ENCODE data around the gene AMHR2.

AMHR2 gene

GRCh38 chr12:53423597-53423996 lies at the start of gene AMHR2:
Gene AMHR2 (plus strand): TSS chr12:53423855. CDS start chr12:53423935, 80 bp downstream.
- H3K27ac ChIP-seq = no peak within 1 kb of the TSS
- TF ChIP-seq CTCF (IDR thresholded peaks at IDR 0.05) (no peak), ZFX (IDR thresholded peaks at IDR 0.05; ENCODE audit: borderline replicate concordance) (no peak)

- H3K27ac ChIP-seq = peak overlapping the region; percentile 100
Measured at GRCh38 chr12:53374277-53374676, 49.4 kb upstream of the AMHR2 start.

GRCh38 chr12:53376747-53377146 lies 46.9 kb upstream of the AMHR2 start:
- peak overlapping the region; percentile 97 for H3K27ac ChIP-seq
- no peak for TF ChIP-seq CTCF (IDR thresholded peaks at IDR 0.05)
- no peak for TF ChIP-seq ZFX (IDR thresholded peaks at IDR 0.05; ENCODE audit: borderline replicate concordance)

GRCh38 chr12:53378222-53378621 lies 45.4 kb upstream of the AMHR2 start:
- H3K27ac ChIP-seq = peak overlapping the region; percentile 97
- no peak for TF ChIP-seq CTCF (IDR thresholded peaks at IDR 0.05)
- no peak for TF ChIP-seq ZFX (IDR thresholded peaks at IDR 0.05; ENCODE audit: borderline replicate concordance)

- no peak for TF ChIP-seq ZFX (IDR thresholded peaks at IDR 0.05; ENCODE audit: borderline replicate concordance)
- peak overlapping the region; percentile 97 for H3K27ac ChIP-seq
Measured at GRCh38 chr12:53378724-53379388, 44.8 kb upstream of the AMHR2 start.

- TF ChIP-seq ZFX (IDR thresholded peaks at IDR 0.05; ENCODE audit: borderline replicate concordance) (no peak), CTCF (IDR thresholded peaks at IDR 0.05) (no peak)
- peak overlapping the region; percentile 97 for H3K27ac ChIP-seq
Measured at GRCh38 chr12:53379389-53380103, 44.1 kb upstream of the AMHR2 start.

- TF ChIP-seq CTCF (IDR thresholded peaks at IDR 0.05) (no peak), ZFX (IDR thresholded peaks at IDR 0.05; ENCODE audit: borderline replicate concordance) (no peak)
- H3K27ac ChIP-seq = peak within 1 kb of the TSS; percentile 97
Measured at GRCh38 chr12:53380104-53380793, 43.4 kb upstream of the AMHR2 start, which contains the start of gene SP1. Gene SP1 (plus strand): TSS chr12:53380176. CDS start chr12:53380292, 116 bp downstream.

Data from 22Rv1 (cell line).